HG03442 (cell line): Measurements from ENCODE around the gene POMT1.

Experiments
- ATAC-seq: cut with Tn5 transposase; IDR thresholded peaks from one replicate; pipeline ENCODE4 v1.9.1; 2021; ENCODE audit warnings: mild to moderate bottlenecking, moderate library complexity; ENCODE audit not compliant: unreplicated experiment

The POMT1 gene

GRCh38 chr9:131476777-131477345 lies 25.9 kb upstream of the POMT1 start:
- ATAC-seq, result no peak

DNA sequence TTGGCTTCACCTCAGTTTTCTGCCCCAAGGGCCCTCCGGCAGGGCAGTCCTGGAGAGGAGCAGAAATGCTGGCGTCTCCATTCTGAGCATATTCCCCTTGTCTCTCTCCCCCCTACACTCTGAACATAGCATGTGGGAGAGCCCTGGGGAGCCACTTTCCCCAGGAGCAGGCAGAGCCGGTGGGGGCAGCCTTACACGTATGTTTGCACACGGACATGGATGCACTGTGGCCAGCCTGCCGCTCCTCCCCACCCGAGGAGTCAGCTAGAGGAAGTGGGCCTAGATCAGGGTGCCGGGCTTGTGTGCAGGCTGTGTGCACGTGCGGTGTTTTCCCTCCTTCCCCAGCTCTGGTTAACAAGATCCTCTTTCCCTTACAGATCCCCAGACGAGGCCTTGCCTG lies 25.4 kb upstream of the POMT1 start:
- no peak for ATAC-seq

GRCh38 chr9:131477816-131478419 lies 24.8 kb upstream of the POMT1 start:
- ATAC-seq, result no peak

DNA sequence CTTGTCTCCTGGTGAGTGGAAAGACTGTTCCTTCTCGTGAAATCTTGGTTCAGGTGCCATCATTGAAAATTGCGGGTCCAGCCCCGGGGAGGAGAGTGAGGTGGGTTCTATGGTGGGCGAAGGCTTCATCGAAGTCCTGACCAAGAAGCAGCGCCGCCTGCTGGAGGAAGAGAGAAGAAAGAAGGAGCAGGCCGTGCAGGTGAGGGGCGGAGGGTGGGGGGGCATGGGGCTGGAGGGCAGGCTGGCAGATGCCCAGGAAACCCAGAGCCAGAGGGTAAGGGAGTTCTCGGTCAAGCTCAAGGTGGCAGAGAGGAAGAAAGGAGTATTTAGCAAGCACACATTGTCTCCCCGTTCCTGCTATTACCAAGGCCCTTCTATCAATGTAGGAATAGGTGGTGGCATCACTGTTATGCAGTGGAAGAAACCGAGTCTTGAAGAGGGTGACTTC lies 24.3 kb upstream of the POMT1 start:
- ATAC-seq, result no peak

DNA sequence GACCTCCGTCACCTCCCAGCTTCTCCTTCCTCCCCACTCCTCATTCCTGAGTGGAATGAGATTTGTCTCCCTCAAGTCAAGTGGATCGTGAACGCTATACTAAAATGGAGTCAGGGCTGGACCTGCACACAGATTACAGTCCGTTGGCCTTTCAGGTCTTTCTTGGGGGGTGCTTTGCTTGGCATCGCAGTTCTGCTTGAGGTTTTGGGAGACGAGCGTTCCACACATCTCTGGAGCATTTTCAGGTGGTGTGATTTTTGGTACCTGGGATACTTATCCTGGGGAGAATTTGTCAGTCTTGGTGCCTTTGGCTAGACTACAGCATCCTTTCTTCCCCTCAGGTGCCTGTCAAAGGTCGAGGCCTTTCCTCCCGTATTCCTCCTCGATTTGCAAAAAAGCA lies 23.8 kb upstream of the POMT1 start:
- ATAC-seq, result no peak

- ATAC-seq, result no peak
Measured at GRCh38 chr9:131480258-131480657, 22.5 kb upstream of the POMT1 start.

DNA sequence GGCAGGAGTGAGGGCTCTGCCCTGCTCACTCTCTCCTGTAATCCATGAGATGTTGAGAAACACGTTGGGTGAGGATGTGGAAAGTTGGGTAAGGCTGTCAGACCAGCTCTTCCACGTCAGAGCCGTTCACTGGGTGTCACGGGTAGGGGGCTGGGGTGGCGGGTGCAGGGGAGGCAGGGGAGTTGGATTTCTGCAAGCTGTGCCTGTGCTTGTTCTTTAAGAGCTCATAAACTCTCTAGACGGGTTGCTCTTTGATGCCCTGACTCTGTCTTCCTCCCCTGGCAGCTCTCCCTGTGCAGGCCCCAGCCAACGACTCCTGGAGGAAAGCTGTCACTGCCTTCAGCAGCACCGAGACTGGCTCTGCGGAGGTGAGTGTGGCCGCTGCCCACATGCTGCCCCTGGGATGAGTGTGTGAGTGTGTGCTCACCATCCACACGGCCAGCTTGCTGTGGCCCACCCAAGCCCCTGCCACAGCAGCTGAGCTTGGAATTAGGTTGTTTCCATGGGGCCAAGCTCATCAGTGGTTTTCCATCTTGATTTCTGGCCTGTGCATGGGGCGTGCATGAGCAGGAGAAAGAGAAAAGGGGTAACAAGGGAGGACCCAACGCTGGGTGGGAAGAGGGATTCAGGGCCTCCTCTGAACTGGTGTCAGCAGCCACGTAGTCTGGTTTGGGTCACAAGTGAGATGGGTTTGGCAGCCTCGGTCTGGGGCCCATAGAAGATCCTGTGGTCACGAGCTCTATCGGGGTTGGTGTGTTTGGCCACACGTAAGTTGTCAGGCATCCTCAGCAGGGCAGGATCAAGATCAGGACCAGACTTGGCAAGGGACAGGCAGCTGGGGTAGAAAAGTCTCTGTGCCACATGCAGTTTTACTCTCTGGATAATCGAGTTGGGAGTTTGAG lies 21.0 kb upstream of the POMT1 start:
- no peak for ATAC-seq

GRCh38 chr9:131482343-131483006 lies 20.2 kb upstream of the POMT1 start:
- ATAC-seq, result no peak

DNA sequence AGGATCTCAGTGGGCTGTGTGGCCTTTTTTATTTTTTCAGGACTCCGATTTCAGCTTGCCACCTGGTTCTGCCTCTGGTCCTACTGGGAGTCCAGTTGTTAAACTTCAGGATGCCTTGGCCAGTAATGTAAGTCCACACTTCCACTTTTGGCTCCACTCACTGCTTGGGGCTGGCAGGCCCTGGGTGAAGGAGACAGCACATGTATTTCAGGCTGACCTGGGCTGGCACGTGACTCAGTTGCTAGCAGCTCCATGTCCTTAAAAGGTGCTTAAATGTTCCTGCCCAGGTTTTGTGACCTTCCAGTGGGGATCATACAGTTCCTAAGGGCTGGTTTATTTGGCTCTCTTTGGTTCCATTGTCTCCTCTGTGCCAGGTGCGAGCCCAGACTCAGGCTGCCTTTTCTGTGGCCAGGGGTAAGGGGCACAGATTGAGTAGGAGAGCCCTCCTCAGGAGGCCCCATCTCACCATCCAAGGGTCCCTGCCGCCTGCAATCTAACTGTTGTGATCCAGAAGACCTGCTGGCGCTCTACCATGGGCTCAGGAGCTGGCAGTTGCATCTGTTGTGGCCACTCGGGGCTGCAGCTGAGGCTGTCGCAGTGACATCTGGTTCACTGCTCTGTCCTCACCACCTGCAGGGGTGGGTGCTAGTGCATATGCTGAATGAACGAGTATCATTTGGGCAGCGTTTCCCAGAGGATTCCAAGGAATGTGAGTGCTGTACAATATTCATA lies 19.2 kb upstream of the POMT1 start:
- no peak for ATAC-seq

DNA sequence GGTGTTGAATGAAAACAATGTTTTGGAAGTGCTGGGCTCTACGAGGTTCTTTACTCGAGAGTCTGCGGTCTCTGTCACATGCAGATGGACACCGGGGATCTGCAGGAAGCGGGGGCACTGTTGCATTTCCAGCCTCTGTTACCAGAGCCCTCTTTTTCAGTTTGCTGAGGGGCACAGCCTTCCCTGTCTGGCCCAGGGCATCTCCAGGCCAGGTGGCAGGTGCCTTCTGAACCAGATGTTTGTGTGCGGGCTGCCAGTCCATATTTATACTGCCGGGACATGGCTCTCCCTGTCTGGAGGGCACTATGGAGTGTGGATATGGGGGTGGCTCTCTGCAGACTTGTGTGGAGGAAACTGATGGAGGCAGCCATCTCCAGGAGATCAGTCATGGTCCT lies 18.7 kb upstream of the POMT1 start:
- ATAC-seq, result no peak

DNA sequence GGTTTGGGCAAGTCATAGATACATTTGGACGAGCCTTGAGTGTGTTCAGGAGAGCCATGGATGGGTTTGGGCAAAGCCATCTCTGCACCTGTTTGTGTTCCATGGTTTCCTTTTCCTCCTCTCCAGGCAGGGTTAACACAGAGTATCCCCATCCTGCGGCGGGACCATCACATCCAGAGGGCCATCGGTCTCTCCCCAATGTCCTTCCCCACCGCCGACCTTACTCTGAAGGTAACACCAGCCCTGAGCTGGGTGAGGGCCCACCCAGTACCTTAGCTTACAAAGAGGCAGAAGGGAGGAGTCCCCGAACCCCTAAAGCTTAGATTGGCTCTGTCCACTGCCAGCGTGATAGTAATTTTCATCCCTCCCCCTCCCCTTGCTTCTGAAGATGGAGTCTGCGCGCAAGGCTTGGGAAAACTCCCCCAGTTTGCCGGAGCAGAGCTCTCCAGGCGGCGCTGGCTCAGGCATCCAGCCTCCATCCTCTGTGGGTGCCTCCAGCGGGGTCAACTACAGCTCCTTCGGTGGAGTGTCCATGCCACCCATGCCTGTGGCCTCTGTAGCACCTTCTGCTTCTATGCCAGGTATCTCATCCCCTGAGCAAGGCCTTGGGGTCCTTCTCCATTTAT lies 18.0 kb upstream of the POMT1 start:
- no peak for ATAC-seq

DNA sequence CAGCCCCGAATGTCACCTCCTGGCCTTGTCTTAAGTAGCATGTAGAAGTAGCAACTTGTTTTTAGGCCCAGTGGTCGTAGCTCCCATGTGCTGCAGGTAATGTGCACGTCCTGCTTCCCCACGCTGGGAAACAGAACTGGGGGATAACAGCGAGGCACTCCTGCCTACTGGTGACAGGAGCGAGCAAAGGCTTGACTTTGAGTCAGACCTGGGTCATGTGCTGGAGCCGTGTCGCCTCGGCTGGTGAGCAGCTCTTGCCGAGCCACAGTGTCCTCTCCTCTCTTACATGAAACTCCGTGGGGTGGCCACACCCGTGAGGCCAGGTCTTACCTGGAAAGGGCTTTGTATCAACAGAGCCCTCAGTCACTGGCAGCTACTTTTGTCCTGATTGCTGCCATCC lies 17.5 kb upstream of the POMT1 start:
- no peak for ATAC-seq

GRCh38 chr9:131485728-131486422 lies 16.8 kb upstream of the POMT1 start:
- ATAC-seq, result no peak

- ATAC-seq, result no peak
Measured at GRCh38 chr9:131487001-131487400, 15.7 kb upstream of the POMT1 start.

GRCh38 chr9:131487621-131488031 lies 15.1 kb upstream of the POMT1 start:
- ATAC-seq, result no peak

DNA sequence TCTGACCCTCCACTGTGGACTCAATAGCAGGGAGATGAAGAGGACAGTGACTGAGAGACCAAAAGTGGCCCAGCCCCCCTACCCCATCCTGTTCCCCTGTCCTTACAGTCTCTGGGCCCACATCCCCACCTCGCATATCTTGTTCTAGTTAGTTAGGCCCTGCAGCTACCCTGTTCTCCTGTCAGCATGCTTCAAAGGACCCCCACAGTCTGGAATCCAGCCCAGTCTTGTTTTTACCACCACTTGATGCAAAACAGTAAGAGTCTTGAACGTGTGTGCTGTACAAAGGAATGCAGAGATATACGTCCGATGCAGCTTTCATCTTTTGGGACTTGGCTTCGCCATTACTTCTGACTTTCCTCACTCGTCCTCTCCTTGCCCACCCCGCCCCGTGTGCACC lies 12.2 kb upstream of the POMT1 start:
- no peak for ATAC-seq

GRCh38 chr9:131491001-131491710 lies 11.6 kb upstream of the POMT1 start:
- ATAC-seq, result no peak

DNA sequence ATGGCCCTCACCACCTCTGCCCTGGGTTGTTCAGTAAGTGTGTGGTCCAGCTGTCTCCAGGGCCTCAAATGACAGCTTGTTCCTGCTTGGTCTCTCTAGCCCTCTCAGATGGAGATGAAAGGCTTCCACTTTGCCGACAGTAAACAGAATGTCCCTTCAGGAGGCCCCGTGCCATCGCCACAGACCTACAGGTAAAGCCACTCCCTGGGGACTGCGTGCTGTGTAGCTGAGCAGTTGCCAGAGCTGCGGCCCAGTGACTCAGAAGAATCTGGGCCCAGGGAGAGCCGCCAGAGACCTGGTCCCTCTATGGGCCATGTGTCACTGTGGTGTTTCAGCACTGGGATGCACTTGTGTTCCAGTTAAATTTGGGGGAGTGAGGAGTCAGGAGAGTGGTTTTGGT lies 10.6 kb upstream of the POMT1 start:
- no peak for ATAC-seq

GRCh38 chr9:131494296-131494870 lies 8.3 kb upstream of the POMT1 start:
- no peak for ATAC-seq
